GM23338 (cell line): Measurements from ENCODE around the gene MME.

Experiments used
- CREB1 ChIP-seq: fragments of 250-450 bp; sonication (Bioruptor Pico); IDR thresholded peaks from 2 replicates; pipeline ENCODE4 v1.5.0; 2020; ENCODE audit warnings: low read depth, mild to moderate bottlenecking, moderate library complexity
- CTCF ChIP-seq, 2 experiments: fragments of 200-600 bp in 1 of 2; sonication (generic) in 1 of 2; conservative IDR thresholded peaks; 2 replicates each; pipeline versions ENCODE4 v1.5.1 to v1.6.1; 2016 to 2017; ENCODE audit warnings: antibody characterized with exemption in 2 of 2, low read depth in 2 of 2, mild to moderate bottlenecking in 2 of 2, moderate library complexity in 1 of 2
- EZH2 ChIP-seq: fragments of 200-600 bp; sonication (generic); IDR thresholded peaks from one replicate; pipeline ENCODE4 v1.8.0; 2017; ENCODE audit warnings: antibody characterized with exemption, mild to moderate bottlenecking, low read depth; ENCODE audit not compliant: unreplicated experiment
- EZH2phosphoT487 ChIP-seq: fragments of 200-600 bp; sonication (generic); IDR thresholded peaks from one replicate; pipeline ENCODE4 v1.8.1; 2018; ENCODE audit warnings: antibody characterized with exemption; ENCODE audit not compliant: unreplicated experiment
- JUNB ChIP-seq: IDR thresholded peaks from one replicate; pipeline ENCODE4 v1.6.1; 2016; ENCODE audit warnings: antibody characterized with exemption; ENCODE audit not compliant: unreplicated experiment
- NANOG ChIP-seq: IDR thresholded peaks from 2 replicates; pipeline ENCODE4 v1.6.1; 2016; ENCODE audit warnings: antibody characterized with exemption, borderline replicate concordance
- POLR2AphosphoS5 ChIP-seq: IDR thresholded peaks from 2 replicates; pipeline ENCODE4 v1.6.1; 2016; ENCODE audit warnings: antibody characterized with exemption, low read depth
- REST ChIP-seq: IDR thresholded peaks from one replicate; pipeline ENCODE4 v1.6.1; 2018; ENCODE audit warnings: antibody characterized with exemption; ENCODE audit not compliant: unreplicated experiment
- STAT1 ChIP-seq: IDR thresholded peaks from one replicate; pipeline ENCODE4 v1.6.1; 2016; ENCODE audit warnings: antibody characterized with exemption; ENCODE audit not compliant: unreplicated experiment
- ZNF114 ChIP-seq: fragments of 250-450 bp; sonication (Bioruptor Pico); IDR thresholded peaks from 2 replicates; pipeline ENCODE4 v1.5.0; 2020; ENCODE audit warnings: mild to moderate bottlenecking, moderate library complexity
- ZNF331 ChIP-seq: fragments of 250-450 bp; sonication (Bioruptor Pico); IDR thresholded peaks from 2 replicates; pipeline ENCODE4 v1.5.0; 2020; ENCODE audit warnings: low read depth, mild to moderate bottlenecking, moderate library complexity
- ZNF462 ChIP-seq: fragments of 250-450 bp; sonication (Bioruptor Pico); IDR thresholded peaks from 2 replicates; pipeline ENCODE4 v1.5.0; 2020; ENCODE audit warnings: mild to moderate bottlenecking, moderate library complexity
- TF ChIP-seq, protein P1 (sequence below): IDR thresholded peaks from 2 replicates; pipeline ENCODE4 v1.6.1; 2016; ENCODE audit warnings: antibody characterized with exemption

DNA sequence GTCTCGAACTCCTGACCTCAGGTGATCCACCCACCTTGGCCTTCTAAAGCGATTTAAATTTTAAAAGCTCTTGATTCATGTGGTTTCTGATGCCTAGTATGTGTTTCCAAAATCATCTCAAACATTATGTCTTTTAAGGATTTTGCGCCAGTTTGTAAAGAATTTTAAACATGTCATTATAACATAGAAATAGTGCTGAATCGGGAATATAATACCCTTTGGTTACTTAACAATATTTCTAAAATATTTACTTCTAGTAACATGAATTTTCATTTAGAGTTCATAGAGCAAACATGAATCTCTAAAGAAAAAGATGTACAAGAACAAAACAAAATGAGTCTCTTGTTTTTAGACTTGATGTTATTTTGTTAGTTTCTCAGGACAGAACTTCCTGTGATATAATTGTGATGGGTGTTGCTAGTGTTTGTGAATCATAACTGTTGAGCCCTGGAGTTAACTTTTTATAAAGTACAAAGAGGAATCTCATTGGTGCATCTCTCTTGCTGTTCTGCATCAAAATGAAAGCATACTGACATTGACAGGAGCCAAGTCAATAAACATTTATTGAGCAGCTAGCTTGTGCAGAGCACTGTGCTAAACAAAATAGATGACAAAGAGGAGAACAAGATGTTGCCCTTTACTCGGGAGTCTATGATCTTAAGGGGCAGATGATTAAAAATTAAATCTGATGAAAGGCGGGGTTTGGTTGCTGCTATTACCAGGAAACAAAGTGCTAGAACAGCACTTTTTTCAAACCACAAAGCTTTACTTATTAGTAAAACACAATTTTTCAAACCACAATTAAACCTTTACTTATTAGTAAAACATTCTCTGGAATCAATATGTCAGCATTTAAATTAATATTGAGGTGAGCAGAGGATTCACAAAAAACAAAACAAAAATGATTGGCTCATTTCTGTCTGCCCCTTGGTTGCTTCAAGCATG is 73.4 kb downstream of the MME start:
- TF ChIP-seq POLR2AphosphoS5: no peak
- TF ChIP-seq CTCF (conservative IDR thresholded peaks at IDR 0.05; ENCODE audit: low read depth in 2 of 2): no peak
- TF ChIP-seq, protein P1, sequence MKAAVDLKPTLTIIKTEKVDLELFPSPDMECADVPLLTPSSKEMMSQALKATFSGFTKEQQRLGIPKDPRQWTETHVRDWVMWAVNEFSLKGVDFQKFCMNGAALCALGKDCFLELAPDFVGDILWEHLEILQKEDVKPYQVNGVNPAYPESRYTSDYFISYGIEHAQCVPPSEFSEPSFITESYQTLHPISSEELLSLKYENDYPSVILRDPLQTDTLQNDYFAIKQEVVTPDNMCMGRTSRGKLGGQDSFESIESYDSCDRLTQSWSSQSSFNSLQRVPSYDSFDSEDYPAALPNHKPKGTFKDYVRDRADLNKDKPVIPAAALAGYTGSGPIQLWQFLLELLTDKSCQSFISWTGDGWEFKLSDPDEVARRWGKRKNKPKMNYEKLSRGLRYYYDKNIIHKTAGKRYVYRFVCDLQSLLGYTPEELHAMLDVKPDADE: no peak
- no peak for TF ChIP-seq EZH2
- TF ChIP-seq ZNF114 (CRISPR knock-in tag): no peak
- no peak for TF ChIP-seq REST
- TF ChIP-seq EZH2phosphoT487: no peak
- TF ChIP-seq JUNB: no peak
- TF ChIP-seq NANOG: no peak
- no peak for TF ChIP-seq ZNF331
- TF ChIP-seq STAT1: no peak
- no peak for TF ChIP-seq CREB1 (CRISPR knock-in tag)
- no peak for TF ChIP-seq ZNF462 (CRISPR knock-in tag)
